C4-2B (cell line): ENCODE data around the gene RAPGEF4.

Source experiments
- H3K27ac ChIP-seq: fragments of 450-650 bp; 2 replicates; pipeline ENCODE4 v1.5.1; 2017
- ZFX ChIP-seq: fragments of 450-650 bp; IDR thresholded peaks from 2 replicates; pipeline ENCODE4 v1.6.1; 2017
- TF ChIP-seq, protein P1 (sequence below): fragments of 450-650 bp; conservative IDR thresholded peaks from 2 replicates; pipeline ENCODE4 v1.5.1; 2017; ENCODE audit warnings: mild to moderate bottlenecking

Gene RAPGEF4

DNA sequence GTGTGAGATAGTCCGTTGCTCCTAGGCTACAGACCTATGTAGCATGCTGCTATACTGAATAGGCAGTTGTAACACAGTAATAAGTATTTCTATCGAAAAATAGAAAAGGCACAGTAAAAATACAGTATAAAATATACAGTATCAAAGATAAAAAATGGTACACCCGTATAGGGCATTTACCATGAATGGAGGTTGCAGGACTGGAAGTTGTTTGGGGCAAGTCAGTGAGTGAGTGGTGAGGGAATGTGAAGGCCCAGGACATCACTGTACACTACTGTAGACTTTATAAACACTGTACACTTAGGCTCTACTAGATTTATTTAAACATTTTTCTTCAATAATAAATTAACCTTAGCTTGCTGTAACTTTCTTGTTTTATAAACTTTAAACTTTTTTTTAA is 343.5 kb downstream of the RAPGEF4 start:
- H3K27ac ChIP-seq: no peak overlapping the region
- TF ChIP-seq ZFX: no peak
- TF ChIP-seq, protein P1, sequence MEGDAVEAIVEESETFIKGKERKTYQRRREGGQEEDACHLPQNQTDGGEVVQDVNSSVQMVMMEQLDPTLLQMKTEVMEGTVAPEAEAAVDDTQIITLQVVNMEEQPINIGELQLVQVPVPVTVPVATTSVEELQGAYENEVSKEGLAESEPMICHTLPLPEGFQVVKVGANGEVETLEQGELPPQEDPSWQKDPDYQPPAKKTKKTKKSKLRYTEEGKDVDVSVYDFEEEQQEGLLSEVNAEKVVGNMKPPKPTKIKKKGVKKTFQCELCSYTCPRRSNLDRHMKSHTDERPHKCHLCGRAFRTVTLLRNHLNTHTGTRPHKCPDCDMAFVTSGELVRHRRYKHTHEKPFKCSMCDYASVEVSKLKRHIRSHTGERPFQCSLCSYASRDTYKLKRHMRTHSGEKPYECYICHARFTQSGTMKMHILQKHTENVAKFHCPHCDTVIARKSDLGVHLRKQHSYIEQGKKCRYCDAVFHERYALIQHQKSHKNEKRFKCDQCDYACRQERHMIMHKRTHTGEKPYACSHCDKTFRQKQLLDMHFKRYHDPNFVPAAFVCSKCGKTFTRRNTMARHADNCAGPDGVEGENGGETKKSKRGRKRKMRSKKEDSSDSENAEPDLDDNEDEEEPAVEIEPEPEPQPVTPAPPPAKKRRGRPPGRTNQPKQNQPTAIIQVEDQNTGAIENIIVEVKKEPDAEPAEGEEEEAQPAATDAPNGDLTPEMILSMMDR: no peak

DNA sequence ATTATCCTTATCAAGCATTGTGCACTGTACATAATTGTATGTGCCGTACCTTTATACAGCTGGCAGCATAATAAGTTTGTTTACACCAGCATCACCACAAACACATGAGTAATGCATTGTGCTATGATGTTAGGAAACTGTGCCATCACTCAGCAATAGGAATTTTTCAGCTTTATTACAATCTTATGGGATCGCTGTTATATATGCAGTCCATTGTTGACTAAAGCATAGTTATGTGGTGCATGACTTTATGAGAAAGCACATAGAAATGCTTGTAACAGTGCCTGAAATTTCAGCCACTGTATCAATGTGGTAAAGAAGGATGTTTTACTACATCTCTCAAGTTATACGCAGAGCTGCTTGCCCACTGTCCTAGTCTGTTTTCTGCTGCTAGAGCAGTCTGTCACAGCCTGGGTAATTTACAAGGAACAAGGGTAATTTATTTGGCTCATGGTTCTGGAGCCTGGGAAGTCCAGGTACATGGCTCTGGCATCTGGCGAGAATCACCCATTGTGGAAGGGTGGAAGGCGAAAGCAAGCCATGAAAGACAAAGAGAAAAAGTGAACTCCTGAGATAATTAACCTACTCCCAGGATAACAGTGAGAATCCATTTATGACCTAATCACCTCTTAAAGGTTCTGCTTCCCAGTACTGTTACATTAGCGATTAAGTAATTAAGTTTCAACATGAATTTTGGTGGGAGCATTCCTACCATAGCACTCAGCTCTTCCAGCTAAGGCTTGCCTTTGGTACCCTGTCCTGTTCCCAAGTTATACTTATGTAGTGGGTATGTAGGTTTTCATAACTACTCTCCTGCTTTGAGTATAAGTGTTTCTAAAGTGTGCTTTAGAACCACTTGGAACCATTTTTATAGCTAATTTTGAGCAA is 344.6 kb downstream of the RAPGEF4 start:
- TF ChIP-seq, protein P1: no peak
- no peak for TF ChIP-seq ZFX
- no peak overlapping the region for H3K27ac ChIP-seq

DNA sequence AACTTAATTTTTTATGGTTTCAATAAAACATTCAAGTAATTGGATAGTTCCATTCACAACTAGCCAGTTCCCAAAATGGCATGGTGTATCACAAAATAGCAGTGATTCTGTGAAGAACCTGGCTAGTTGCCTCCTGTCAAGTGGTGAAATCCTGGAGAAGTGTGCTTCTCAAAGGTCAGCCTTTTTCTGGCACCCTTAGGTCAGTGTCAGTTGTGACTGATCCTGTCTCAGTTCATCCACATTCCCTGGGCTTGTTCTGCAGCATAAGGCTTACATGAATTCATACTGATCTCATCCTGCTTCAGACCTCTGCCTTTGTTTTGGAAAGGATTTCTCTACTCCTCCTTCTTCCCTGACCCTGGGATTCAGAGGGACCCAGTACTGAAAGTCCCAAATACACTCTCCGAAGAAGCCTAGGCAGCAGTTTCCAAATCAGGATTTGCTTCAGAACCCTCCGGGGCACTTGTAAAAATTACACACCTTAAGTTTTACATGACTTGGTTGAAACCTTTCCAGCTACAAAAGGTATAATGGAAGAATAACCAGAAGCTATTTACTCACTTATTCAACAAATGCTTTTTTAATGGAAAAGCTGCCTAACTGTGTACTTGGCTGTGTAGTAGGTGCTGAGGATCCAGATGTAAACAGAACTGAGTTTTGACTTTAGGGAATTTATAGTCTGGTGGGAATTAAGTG is 351.0 kb downstream of the RAPGEF4 start:
- no peak for TF ChIP-seq ZFX
- TF ChIP-seq, protein P1: no peak
- no peak overlapping the region; the same call in 1 of the 2 replicates for H3K27ac ChIP-seq

DNA sequence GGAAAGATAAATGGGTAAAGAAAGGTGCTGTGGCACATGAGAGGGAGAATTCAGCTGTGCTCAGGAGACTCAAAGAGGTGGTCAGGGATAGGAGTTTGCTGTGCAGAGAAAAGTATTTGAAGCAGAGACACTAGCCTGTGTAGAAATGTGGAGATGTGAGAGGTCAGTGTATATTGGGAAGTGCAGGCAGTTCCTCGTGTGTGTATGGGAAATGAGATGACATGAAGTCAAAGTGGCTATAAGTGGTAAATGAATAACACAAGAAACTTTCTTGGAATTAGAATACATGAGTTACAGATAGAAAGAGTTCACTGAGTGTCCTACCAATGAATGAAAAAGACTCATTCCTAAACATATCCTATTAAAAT is 351.6 kb downstream of the RAPGEF4 start:
- H3K27ac ChIP-seq: no peak overlapping the region; the same call in 1 of the 2 replicates
- TF ChIP-seq, protein P1: no peak
- TF ChIP-seq ZFX: no peak

DNA sequence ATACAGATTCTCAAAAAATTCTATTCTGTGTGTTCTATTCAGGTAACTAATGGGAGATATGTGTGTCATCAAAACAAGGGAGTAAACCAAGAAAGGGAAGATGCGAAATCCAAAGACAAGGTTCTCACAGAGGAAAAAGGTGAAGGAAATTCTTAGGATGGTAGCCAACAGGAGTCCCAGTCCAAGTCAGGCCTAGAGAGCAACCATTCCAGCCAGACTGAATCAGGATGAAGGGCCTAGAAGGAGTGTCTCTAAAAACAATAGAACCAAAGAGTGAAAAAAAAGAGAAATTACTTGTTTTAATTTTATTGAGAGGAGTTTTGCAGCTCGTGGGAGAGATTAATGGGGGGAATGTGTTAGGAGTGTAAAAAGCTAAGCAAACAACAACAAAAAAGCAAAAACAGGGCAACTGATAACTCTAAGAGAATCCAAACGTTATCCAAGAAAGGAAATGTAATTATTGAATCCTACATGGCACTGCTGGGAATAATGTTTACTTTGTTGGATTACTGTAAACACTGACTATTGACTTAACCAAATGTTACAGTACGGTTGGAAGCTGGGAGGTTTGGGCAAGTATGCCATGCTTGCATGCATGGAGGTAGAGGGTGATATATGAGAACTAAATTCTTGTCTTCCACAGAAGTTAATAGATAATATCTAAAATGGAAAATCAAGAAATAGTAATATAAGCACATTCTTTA is 352.3 kb downstream of the RAPGEF4 start:
- TF ChIP-seq, protein P1: no peak
- TF ChIP-seq ZFX: no peak
- H3K27ac ChIP-seq: no peak overlapping the region

DNA sequence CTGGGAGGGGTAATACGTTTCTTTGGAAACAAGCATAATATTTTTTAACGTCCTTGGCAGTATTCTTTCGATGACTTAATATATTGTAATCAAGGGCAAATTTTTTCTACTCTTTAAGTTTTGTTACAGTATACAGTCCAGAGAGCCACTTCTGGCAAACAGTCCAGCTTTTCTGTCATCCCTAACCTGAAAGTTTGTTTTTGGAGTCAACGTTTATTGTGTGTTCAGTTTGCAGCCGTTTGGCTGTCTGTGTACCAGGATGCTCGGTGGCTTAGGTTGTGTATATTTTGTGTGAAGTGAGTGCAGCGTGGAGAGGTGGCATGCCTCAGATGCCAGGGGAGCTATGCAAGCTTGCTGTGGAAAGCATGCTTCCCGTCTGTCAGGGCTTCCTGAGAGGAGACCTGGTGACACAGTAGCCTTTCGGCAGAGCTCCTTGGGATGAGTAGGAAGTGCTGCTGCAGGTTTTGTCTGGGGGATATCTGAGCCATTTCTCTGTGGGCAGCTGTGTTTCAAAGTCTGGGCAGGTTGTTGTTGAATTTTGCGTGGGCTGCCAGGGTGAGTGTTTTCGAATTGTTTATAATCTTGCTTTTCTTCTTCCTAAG is 354.7 kb downstream of the RAPGEF4 start:
- TF ChIP-seq ZFX: no peak
- TF ChIP-seq, protein P1: no peak
- no peak overlapping the region for H3K27ac ChIP-seq
